GM12878 (cell line): ENCODE results near the gene ZNF764. TPM values are rescaled to one million over a fixed set of nuclear protein-coding genes. Genes with fewer than 3 reads are reported as not detected.
"Not testable (repeated sequence)": the region's sequence is repeated elsewhere in the genome, so short reads cannot be mapped to it uniquely, and the experiment has no call there.

Experiments used
- ATAC-seq: fragments of 200-7000 bp; cut with Tn5 transposase; 3 replicates; pipeline ENCODE4 v1.9.1; 2020; ENCODE audit warnings: mild to moderate bottlenecking, moderate library complexity
- BruUV-seq: library from RNA; stranded (reverse); fragments of 400-500 nt; replicated peaks from 2 replicates; lab custom pipeline; 2021; lab: Mats Ljungman, UMichigan
- CTCF ChIA-PET: fragments of 300-600 bp; sonication (Branson Sonifier 250); formaldehyde crosslinking; extraction: SDS; loops from one replicate; lab custom pipeline; 2021; ENCODE audit warnings: inconsistent platforms; lab: Yijun Ruan, JAX
- POLR2A ChIA-PET: fragments of 350-600 bp; formaldehyde crosslinking; extraction: SDS; loops from one replicate; lab custom pipeline; 2021; ENCODE audit warnings: inconsistent platforms; lab: Charles Lee
- RAD21 ChIA-PET: fragments of 300-600 bp; sonication (Branson Sonifier 250); formaldehyde crosslinking; loops from one replicate; lab custom pipeline; 2023; ENCODE audit warnings: antibody characterized with exemption; ENCODE audit not compliant: unreplicated experiment; lab: Charles Lee
- SMC1A ChIA-PET: fragments of 300-600 bp; sonication (Branson Sonifier 250); formaldehyde crosslinking; loops from one replicate; lab custom pipeline; 2023; ENCODE audit not compliant: unreplicated experiment, uncharacterized antibody; lab: Charles Lee
- DNase-seq: peaks from one replicate; pipeline ENCODE4 v3.0.0-alpha.2; 2011; ENCODE audit warnings: low read depth, low spot score
- FAIRE-seq: peaks from 3 replicates; lab custom pipeline; 2011; peaks lifted over from hg19 to GRCh38; lab: Jason Lieb, UNC
- H2AFZ ChIP-seq: 2 replicates; pipeline ENCODE4 v1.6.0; 2011; ENCODE audit warnings: low read depth, low read length, control low read depth; ENCODE audit not compliant: control insufficient read depth
- H3K27ac ChIP-seq: 2 replicates; pipeline ENCODE4 v1.5.1; 2011; ENCODE audit warnings: control low read depth; ENCODE audit not compliant: control insufficient read depth, insufficient read depth
- H3K27me3 ChIP-seq, 2 experiments: replicated peaks in 1 of 2; 2 replicates each; pipeline versions ENCODE4 v1.6.0 to v1.6.1; 2011; ENCODE audit warnings: low read length in 1 of 2; ENCODE audit not compliant: control insufficient read depth in 2 of 2, insufficient read depth in 2 of 2
- H3K36me3 ChIP-seq, 2 experiments: 2 replicates each; pipeline ENCODE4 v1.5.1; 2011; ENCODE audit warnings: low read length in 1 of 2; ENCODE audit not compliant: control insufficient read depth in 2 of 2, insufficient read depth in 2 of 2
- H3K4me1 ChIP-seq: 2 replicates; pipeline ENCODE4 v1.6.1; 2011; ENCODE audit warnings: mild to moderate bottlenecking, low read length, moderate library complexity, mixed read lengths; ENCODE audit not compliant: control insufficient read depth, insufficient read depth
- H3K4me2 ChIP-seq: 2 replicates; pipeline ENCODE4 v1.6.0; 2011; ENCODE audit warnings: control low read depth; ENCODE audit not compliant: control insufficient read depth, insufficient read depth
- H3K4me3 ChIP-seq: fragments of 200-600 bp; sonication (generic); 2 replicates; pipeline ENCODE4 v1.5.1; 2016
- H3K79me2 ChIP-seq: 2 replicates; pipeline ENCODE4 v1.6.0; 2011; ENCODE audit warnings: low read length; ENCODE audit not compliant: control insufficient read depth, insufficient read depth
- H3K9ac ChIP-seq: 2 replicates; pipeline ENCODE4 v1.8.0; 2011; ENCODE audit warnings: low read length, control low read depth, mixed read lengths; ENCODE audit not compliant: control insufficient read depth, insufficient read depth
- H3K9me3 ChIP-seq: replicated peaks from 3 replicates; pipeline ENCODE4 v1.5.1; 2011; ENCODE audit warnings: mild to moderate bottlenecking, low read length; ENCODE audit not compliant: control insufficient read depth, insufficient read depth
- H4K20me1 ChIP-seq: 2 replicates; pipeline ENCODE4 v1.6.0; 2011; ENCODE audit not compliant: control insufficient read depth, insufficient read depth
- WGBS: methylation state at CpG from one replicate; pipeline ENCODE4 v1.1.6; 2016; ENCODE audit warnings: low lambda C conversion rate; ENCODE audit not compliant: insufficient replicate concordance, insufficient coverage; ENCODE audit errors: missing lambda C conversion rate; 5-methylcytosine and 5-hydroxymethylcytosine counted together
- in situ Hi-C: fragments of 300-500 bp; cut with MboI; formaldehyde crosslinking; loops from 9 replicates; pipeline ENCODE4 v1.14.3; 2018; ENCODE audit warnings: mixed read lengths
- intact Hi-C: fragments of 100-400 bp; cut with micrococcal nuclease; formaldehyde crosslinking; loops from one replicate; pipeline ENCODE4 v1.14.2; 2022; ENCODE audit not compliant: unreplicated experiment
- polyA plus RNA-seq, 11 experiments: library from polyadenylated mRNA; depleted of rRNA in 4 of 11; unstranded in 6 of 11; stranded (reverse) in 5 of 11; fragments of >200 nt; fragmentation: Nextera tagmentation in 4 of 11; fragmentation: Illumina TruSeq in 1 of 11; extraction: Ambion mirVana in 4 of 11; extraction: Trizol in 1 of 11; gene quantifications; 1 replicate in 1 of 11; 2 replicates in 10 of 11; pipeline versions ENCODE4 v1.2.1 to v1.2.3, GENCODE V29; 2011 to 2016; ENCODE audit warnings: inconsistent platforms in 2 of 11, missing spikeins in 2 of 11, low read depth in 1 of 11
- total RNA-seq, 4 experiments: library from RNA; depleted of rRNA in 3 of 4; stranded (reverse); fragments of >200 nt in 3 of 4; fragmentation: Illumina TruSeq in 1 of 4; extraction: Trizol in 1 of 4; gene quantifications; 2 replicates each; pipeline versions ENCODE4 v1.2.1 to v1.2.3, GENCODE V29; 2013 to 2021

The ZNF764 gene
- total and polyA plus RNA-seq, 10 of the 15 experiments (the other 5 are each of a cell fraction or from before 2014, with no cell fraction given), result 0.61 to 11.9 (median 3.8) TPM

DNA sequence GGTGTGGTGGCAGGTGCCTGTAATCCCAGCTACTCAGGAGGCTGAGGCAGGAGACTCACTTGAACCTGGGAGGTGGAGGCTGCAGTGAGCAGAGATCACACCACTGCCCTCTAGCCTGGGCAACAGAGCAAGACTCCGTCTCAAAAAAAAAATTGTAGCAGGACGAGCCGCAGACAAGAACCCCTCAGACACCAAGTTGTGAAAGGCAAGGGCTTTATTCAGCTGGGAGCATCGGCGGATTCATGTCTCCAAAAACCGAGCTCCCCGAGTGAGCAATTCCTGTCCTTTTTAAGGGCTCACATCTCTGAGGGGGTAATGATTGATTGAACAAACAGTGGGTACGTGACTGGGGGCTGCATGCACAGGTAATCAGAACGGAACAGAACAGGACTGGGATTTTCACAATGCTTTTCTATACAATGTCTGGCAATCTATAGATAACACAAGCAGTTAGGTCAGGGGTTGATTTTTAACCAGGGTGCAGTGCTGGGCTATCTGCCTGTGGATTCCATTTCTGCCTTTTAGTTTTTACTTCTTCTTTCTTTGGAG is 17.2 kb downstream of the ZNF764 start:
- H4K20me1 ChIP-seq, H3K27me3 ChIP-seq, H3K9ac ChIP-seq, H3K4me1 ChIP-seq, in situ Hi-C loops, H3K79me2 ChIP-seq, H3K27ac ChIP-seq, H3K36me3 ChIP-seq, H3K9me3 ChIP-seq, DNase-seq, H3K4me3 ChIP-seq, BruUV-seq, H3K4me2 ChIP-seq, H2AFZ ChIP-seq, ATAC-seq, FAIRE-seq, intact Hi-C loops: not testable (repeated sequence)
- 87% methylated on average over 9 of the region's 9 CpGs for WGBS
- ChIA-PET RAD21 (interaction anchor here (1.4 kb wide), 1 partner anchor 57 kb away, joined by 5 read pairs; no protein-coding TSS in a partner anchor), POLR2A (interaction anchor here (0.5 to 0.9 kb wide), 3 partner anchors 8 to 16 kb away, joined by 3 to 4 read pairs (median 3); no protein-coding TSS in a partner anchor), CTCF (interaction anchor here (1.0 to 1.3 kb wide), 2 partner anchors 8 to 60 kb away, joined by 3 to 5 read pairs; no protein-coding TSS in a partner anchor), SMC1A (interaction anchor here (1.0 kb wide), 1 partner anchor 90 kb away, joined by 3 read pairs; no protein-coding TSS in a partner anchor)

DNA sequence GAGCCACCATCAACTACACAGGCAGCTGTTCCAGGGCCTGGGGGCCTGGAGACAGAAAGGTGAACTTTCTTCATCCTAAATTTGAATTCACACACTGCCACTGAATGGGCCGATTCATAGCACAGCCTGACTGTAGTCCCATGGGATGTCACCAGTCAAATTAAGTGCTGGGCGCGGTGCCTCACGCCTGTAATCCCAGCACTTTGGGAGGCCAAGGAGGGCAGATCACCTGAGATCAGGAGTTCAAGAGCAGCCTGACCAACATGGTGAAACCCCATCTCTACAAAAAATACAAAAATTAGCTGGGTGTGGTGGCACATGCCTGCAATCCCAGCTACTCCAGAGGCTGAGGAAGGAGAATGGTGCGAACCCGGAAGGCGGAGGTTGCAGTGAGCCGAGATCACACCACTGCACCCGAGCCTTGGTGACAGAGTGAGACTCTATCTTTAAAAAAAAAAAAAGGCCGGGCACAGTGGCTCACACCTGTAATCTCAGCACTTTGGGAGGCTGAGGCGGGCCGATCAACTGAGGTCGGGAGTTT is 18.1 kb downstream of the ZNF764 start:
- H3K27me3 ChIP-seq, DNase-seq, H3K36me3 ChIP-seq, H3K4me3 ChIP-seq, H3K4me1 ChIP-seq, H4K20me1 ChIP-seq, H3K9ac ChIP-seq, BruUV-seq, H3K4me2 ChIP-seq, FAIRE-seq, H3K27ac ChIP-seq, in situ Hi-C loops, H2AFZ ChIP-seq, H3K9me3 ChIP-seq, POLR2A ChIA-PET, ATAC-seq: not testable (repeated sequence)
- ChIA-PET RAD21 (interaction anchor here (1.4 kb wide), 1 partner anchor 58 kb away, joined by 5 read pairs; no protein-coding TSS in a partner anchor), CTCF (interaction anchor here (1.0 kb wide), 1 partner anchor 110 kb away, joined by 3 read pairs; the partner anchor contains the start of gene DCTPP1), SMC1A (interaction anchor here (1.2 kb wide), 1 partner anchor 91 kb away, joined by 3 read pairs; no protein-coding TSS in a partner anchor)
- intact Hi-C loops, result loop anchor here (5.0 kb wide), 1 partner anchor 93 kb away; the partner anchor contains the start of gene SEPHS2
- 74% methylated on average over 13 of the region's 13 CpGs for whole genome bisulfite sequencing
- peaks cover 11% of the 10 kb centered on the region for H3K79me2 ChIP-seq
